GM15510 (cell line): Measurements from ENCODE around the gene DTD1.

Source experiments
- POLR2A ChIP-seq: IDR thresholded peaks from 3 replicates; pipeline ENCODE4 v1.6.1; 2011; ENCODE audit warnings: borderline replicate concordance; ENCODE audit not compliant: insufficient read length; ENCODE audit errors: extremely low read depth

Gene DTD1

DNA sequence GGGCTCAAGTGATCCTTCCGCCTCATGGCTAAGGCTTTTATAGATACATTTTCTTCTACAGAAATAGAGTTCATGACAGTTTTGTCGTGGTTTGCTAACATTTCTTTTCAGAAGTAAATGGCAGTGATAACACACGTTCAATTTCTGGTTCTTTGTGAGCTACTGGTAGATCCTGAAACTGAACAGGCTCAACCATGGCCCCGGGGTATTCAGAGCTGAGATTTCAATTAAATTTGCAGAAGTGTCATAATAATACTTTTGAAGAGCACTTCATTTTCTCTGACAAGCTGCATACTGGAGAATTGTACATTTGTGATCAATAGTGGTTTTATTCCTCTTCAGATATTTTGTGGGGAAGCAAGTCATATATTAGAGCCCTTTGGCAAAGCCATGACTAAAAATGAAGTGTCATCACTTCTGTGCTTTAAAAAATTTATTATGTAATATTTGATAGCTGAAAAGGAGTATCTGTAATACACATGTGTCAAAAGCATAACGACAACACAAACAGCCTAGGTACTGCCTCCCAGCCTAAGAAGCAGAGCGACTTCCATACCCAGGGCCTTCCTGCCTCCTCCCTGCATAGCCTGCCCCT, 141.5 kb downstream of the DTD1 start:
- no peak for TF ChIP-seq POLR2A

DNA sequence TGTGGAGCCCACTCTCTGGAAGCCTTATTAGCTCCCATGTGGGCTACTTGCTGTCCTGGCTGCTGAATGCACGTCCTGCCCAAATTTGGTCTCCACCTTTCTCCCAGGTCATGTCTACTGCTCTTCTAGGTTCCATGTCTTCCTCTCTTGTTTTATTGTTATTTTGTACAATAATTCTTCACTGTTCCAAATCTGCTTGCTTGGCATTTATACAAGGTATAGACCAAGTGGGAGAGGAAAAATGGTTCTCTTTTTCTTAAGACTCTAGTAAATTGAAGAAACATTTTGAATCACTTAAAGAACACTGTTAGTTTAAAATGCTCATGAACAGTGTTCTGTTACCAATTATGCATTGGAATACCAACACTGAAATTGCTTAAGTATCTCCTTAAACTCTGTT, 144.1 kb downstream of the DTD1 start:
- TF ChIP-seq POLR2A: no peak

DNA sequence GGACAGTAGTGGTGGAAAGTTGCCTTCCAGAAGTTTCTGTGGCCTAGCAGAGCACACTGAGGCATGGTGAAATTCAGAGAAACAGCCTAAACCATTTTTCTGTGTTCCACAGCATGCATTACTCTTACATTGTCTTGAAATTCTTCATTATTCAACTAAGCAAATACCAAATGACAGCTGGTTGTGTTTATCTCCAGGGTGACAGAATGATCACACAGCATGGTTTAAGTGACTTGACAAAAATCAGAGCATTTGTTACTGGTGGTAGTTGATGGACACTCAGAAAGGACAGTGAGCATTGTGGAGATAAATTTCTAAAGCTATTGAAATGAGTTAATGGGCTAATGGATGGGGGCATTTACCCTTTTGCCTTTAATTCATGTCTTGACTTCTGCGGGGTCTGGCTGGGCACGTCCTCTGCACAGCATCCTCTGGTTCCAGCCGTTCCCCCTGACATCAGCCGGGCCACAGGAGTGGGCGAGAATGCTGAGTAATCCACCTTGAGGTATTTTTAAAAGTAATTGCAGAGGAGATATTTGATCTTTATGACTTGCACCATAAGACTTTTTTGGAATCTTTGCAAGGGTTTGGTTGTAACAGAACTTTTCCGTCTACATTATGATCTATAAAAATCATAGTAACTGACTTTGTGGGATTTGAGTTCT, 146.8 kb downstream of the DTD1 start:
- no peak for TF ChIP-seq POLR2A

GRCh38 chr20:18737140-18737539, 149.3 kb downstream of the DTD1 start:
- TF ChIP-seq POLR2A: no peak

DNA sequence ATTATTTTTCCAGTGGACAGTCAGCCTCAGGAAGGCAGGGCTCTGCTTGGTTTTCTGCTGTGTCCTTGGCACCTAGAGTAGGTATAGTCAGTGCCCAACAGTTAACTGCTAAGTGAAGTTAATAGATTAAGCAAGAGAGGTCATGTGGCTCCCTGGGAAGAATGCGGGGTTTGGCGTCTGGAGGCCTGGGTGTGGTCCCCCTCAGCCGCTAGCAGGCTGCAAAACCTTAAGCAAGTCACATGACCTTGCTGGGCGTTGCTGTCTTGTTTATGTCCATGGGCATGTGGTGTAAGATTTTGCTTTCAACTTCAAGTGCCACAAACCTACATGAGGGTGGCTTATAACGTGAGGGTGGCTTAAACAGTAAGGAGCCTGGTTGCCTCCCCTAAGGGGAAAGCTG, 150.2 kb downstream of the DTD1 start:
- no peak for TF ChIP-seq POLR2A

- TF ChIP-seq POLR2A: no peak
These were observed 151.0 kb downstream of the DTD1 start for GRCh38 chr20:18738888-18739287.

DNA sequence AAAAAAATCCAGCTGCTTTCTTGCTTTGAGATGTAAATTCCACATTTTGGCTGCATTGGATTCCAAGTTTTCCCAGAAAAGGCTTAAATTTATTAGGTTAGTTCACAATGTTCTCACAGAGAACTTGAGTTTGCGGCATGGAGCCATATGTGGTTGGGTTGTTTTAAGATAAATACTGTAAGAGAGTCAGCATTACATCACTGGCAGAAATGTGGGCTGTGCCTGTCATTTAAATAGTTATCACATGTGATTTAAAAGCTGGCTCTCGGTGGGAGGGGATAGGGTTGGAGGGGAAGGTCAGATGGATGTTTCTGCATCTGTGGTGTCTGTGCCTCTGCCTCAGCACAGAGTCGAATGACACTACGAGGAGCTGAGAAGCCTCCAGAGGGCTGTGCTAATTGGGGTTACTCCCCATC, 151.9 kb downstream of the DTD1 start:
- TF ChIP-seq POLR2A: no peak

DNA sequence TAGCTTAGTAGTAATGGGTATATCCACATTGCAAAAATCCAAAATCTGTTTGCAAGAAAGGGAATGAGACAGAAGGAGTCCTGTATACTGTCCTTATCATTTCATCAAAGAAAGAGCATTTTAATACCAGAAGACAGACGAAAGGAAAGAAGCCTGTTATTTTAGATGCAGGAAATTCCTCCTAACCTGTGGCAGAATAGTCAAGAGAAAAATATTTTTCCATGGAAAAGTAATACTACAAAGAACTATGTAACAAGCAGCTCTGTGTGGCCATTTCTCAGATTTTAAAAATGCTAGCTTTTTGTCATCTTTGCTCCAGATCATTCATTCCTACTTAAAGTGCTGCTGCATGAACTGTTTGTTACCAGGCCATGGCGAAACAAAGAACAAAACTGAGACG, 152.9 kb downstream of the DTD1 start:
- TF ChIP-seq POLR2A: no peak

DNA sequence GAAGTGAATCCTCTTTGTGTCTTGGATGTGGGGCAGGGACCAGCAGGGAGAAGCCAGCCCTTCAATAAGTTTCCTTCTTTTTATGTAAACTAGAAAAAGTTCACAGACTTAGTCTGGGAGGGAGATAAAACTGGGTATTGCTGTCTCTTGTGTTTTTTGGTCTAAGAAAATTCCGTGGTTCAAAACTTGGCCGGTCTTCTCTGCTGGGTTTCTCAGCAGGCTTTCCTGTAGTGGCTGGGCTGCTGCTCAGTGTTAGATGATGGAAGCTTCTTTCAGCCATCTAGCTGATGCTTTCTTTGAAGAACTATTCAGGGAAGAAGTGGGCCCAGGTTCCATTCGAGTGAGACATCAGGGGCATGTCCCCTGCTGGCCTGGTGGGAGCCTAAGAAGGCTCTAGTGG, 155.0 kb downstream of the DTD1 start:
- TF ChIP-seq POLR2A: no peak

GRCh38 chr20:18743665-18744440, 156.0 kb downstream of the DTD1 start:
- TF ChIP-seq POLR2A: no peak

DNA sequence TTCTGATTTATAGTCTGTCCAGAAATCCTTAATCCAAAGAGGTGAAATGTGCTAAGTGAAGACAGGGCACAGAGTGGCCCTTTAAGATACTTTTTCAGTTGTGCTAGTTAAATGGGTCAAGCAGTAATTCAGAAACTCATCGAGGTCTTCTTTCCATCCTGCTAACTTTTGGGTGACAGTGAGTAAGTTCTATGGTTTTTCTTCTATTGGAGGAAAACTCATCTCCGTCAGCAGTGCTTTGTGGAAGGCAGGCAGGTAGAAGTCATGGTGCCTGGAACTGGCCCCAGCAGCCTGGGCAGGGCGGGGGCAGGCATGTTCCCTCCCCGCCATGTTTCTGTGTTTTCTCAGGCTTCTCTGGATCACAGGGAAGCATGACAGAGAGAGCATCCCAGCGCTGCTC, 159.2 kb downstream of the DTD1 start:
- TF ChIP-seq POLR2A: no peak

DNA sequence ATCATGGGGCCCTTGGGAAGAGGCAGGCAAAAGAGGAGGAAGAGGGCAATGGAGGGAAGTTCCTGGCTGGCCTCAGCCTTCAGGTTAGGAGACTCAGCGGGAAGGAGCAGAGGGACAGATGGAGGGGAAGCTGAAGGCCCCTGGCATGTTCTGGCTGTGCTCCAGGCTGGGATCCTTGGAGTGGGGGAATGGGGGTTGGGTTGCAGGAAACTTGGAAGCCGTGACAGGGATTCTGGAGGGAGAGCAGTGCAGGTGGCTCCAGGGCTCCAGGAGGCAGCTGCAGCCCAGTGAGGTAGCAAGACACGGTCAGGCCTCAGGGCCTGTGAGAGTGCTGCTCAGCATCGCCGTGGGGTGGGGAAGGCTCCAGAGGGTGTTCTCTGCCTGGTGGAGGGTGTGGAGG, 161.1 kb downstream of the DTD1 start:
- no peak for TF ChIP-seq POLR2A

DNA sequence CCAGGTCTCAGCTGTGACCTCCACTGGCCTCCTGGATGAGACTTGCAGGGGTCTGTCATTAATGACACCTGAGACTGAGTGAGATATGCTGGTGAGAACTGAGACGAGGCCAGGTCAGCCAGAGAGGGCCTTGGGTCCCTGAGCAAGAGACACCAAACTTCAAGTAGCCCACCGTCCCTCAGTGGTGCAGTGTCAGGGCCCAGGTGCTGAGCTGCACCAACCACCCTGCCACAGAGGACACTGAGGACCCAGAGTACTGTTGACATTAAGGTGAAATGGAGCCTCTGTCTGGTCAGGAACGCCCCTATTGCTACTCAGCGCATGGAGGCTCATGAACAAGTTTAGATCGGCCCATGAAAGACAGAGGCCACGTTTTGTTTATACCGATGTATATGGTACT, 161.7 kb downstream of the DTD1 start:
- TF ChIP-seq POLR2A: no peak

DNA sequence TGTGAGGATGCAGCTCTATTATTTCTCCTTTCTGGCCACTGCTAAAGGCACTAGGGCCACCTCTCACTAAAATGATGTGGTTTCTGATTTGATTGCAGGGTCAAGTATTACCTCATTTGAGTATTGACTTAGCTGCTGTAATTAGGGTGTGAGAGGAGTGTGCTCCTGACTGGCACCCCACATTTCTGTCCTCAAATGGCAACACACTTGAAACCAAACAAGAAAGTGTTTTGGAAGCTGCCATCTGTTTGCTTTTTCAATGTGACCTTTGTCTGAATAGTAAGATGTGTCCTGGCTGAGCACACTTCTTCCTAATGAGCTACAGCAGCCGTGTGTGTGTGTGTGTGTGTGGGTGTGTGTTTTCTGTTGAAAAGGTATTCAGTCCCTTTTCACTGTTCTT, 162.9 kb downstream of the DTD1 start:
- no peak for TF ChIP-seq POLR2A

GRCh38 chr20:18754030-18754652, 166.3 kb downstream of the DTD1 start:
- TF ChIP-seq POLR2A: no peak
